ENCODE measurements around the gene PRIMA1.

The PRIMA1 gene

DNA sequence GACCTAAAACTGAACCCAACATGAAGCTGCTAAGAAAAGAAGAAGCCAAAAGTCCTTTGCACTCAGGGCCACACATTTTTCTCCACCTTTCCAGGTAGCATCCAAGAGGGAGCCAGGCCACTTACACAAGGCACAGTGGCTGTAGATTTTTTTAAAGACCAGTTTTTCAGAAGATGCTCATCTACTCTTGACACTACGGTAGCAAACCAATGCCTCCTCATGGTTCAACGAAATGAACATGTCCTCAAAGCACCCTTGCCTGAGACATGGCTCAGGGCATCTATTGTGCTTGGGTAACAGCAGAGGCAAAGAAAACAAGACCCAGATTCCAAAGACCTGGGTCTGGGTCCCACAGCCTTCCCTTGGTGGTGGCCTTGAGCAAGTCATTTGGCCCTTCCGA lies 22.3 kb downstream of the PRIMA1 start:
- CTCF ChIA-PET, result no interaction called here

GRCh38 chr14:93765155-93765554 lies 23.1 kb downstream of the PRIMA1 start:
- CTCF ChIA-PET, result no interaction called here
- POLR2A ChIA-PET, result no interaction called here
- no peak overlapping the region for H3K4me3 ChIP-seq (ENCODE audit: low read depth, low read length)
- TF ChIP-seq, protein P1, sequence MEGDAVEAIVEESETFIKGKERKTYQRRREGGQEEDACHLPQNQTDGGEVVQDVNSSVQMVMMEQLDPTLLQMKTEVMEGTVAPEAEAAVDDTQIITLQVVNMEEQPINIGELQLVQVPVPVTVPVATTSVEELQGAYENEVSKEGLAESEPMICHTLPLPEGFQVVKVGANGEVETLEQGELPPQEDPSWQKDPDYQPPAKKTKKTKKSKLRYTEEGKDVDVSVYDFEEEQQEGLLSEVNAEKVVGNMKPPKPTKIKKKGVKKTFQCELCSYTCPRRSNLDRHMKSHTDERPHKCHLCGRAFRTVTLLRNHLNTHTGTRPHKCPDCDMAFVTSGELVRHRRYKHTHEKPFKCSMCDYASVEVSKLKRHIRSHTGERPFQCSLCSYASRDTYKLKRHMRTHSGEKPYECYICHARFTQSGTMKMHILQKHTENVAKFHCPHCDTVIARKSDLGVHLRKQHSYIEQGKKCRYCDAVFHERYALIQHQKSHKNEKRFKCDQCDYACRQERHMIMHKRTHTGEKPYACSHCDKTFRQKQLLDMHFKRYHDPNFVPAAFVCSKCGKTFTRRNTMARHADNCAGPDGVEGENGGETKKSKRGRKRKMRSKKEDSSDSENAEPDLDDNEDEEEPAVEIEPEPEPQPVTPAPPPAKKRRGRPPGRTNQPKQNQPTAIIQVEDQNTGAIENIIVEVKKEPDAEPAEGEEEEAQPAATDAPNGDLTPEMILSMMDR (IDR thresholded peaks at IDR 0.05; ENCODE audit: insufficient read depth, low read length, missing control alignments), result no peak
- no peak for DNase-seq (ENCODE audit: low read depth, low spot score)

More for the DNA sequence above, 22.3 kb downstream of the PRIMA1 start:
- no peak for DNase-seq (ENCODE audit: low read depth, low spot score)
- POLR2A ChIA-PET, result no interaction called here
- TF ChIP-seq, protein P1 (IDR thresholded peaks at IDR 0.05; ENCODE audit: insufficient read depth, low read length, missing control alignments), result no peak
- H3K4me3 ChIP-seq (ENCODE audit: low read depth, low read length), result no peak overlapping the region

DNA sequence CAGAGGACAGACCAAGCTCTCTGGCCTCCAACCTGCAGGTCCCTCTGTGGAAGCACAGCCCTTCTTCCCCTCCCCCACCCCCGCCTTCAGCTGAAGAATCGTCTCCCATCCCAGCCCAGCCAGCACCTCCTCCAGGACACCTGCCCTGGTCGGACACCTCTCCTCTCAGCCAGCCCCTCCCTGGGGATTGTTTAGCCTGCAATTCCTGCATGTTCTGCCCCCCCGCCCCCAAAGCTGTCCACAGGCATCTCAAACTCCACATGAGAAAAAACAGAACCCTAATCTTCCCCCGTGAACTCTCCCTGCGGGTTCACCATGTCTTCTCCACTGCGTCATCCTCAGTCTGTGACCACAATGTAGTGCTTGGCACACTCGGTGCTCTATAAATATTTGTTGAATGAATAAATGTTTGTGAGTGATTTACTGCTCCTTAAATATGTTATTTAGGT lies 24.1 kb downstream of the PRIMA1 start:
- DNase-seq (ENCODE audit: low read depth, low spot score), result no peak
- H3K4me3 ChIP-seq (ENCODE audit: low read depth, low read length), result no peak overlapping the region
- POLR2A ChIA-PET, result no interaction called here
- CTCF ChIA-PET, result no interaction called here
- TF ChIP-seq, protein P1 (IDR thresholded peaks at IDR 0.05; ENCODE audit: insufficient read depth, low read length, missing control alignments), result no peak

- no peak for DNase-seq (ENCODE audit: low read depth, low spot score)
- POLR2A ChIA-PET, result no interaction called here
- no peak overlapping the region for H3K4me3 ChIP-seq (ENCODE audit: low read depth, low read length)
- TF ChIP-seq, protein P1 (IDR thresholded peaks at IDR 0.05; ENCODE audit: insufficient read depth, low read length, missing control alignments), result no peak
- CTCF ChIA-PET, result no interaction called here
Measured at GRCh38 chr14:93759719-93760307, 28.5 kb downstream of the PRIMA1 start.

GRCh38 chr14:93757206-93757605 lies 31.1 kb downstream of the PRIMA1 start:
- H3K4me3 ChIP-seq (ENCODE audit: low read depth, low read length), result no peak overlapping the region
- DNase-seq (ENCODE audit: low read depth, low spot score), result no peak
- POLR2A ChIA-PET, result no interaction called here
- TF ChIP-seq, protein P1 (IDR thresholded peaks at IDR 0.05; ENCODE audit: insufficient read depth, low read length, missing control alignments), result no peak
- CTCF ChIA-PET, result no interaction called here

GRCh38 chr14:93753647-93754046 lies 34.6 kb downstream of the PRIMA1 start:
- no peak for DNase-seq (ENCODE audit: low read depth, low spot score)
- CTCF ChIA-PET, result no interaction called here
- POLR2A ChIA-PET, result no interaction called here
- no peak overlapping the region for H3K4me3 ChIP-seq (ENCODE audit: low read depth, low read length)
- TF ChIP-seq, protein P1 (IDR thresholded peaks at IDR 0.05; ENCODE audit: insufficient read depth, low read length, missing control alignments), result no peak

Measured in AG04449 (cell line).